Measurements from ENCODE around the gene PKD2L1.
"Not testable (repeated sequence)": the region's sequence is repeated elsewhere in the genome, so short reads cannot be mapped to it uniquely, and the experiment has no call there.

The PKD2L1 gene

GRCh38 chr10:100330079-100330478, at the start of gene PKD2L1:
TSS of gene PKD2L1 (minus strand) at chr10:100330228. CDS start at chr10:100330103, 125 bp downstream.
- DNase-seq = no peak

GRCh38 chr10:100377830-100378229, 47.8 kb upstream of the PKD2L1 start:
- DNase-seq = no peak

GRCh38 chr10:100376656-100377055, 46.6 kb upstream of the PKD2L1 start:
- not testable (repeated sequence) for DNase-seq

- DNase-seq = not testable (repeated sequence)
These were observed 44.8 kb upstream of the PKD2L1 start for GRCh38 chr10:100374677-100375353.

GRCh38 chr10:100374200-100374655, 44.2 kb upstream of the PKD2L1 start:
- no peak for DNase-seq

- peak; percentile 59 for DNase-seq
These were observed 43.5 kb upstream of the PKD2L1 start for GRCh38 chr10:100373298-100374199.

- no peak for DNase-seq
These were observed 42.6 kb upstream of the PKD2L1 start for GRCh38 chr10:100372415-100373297.

GRCh38 chr10:100371482-100372027, 41.5 kb upstream of the PKD2L1 start:
- DNase-seq = no peak

- DNase-seq = peak; percentile 29
These were observed 40.9 kb upstream of the PKD2L1 start for GRCh38 chr10:100370714-100371481.

GRCh38 chr10:100368721-100369120, 38.7 kb upstream of the PKD2L1 start:
- no peak for DNase-seq

- DNase-seq = no peak
These were observed 34.8 kb upstream of the PKD2L1 start for GRCh38 chr10:100364735-100365391.

GRCh38 chr10:100364175-100364574, 34.1 kb upstream of the PKD2L1 start:
- DNase-seq = no peak

- DNase-seq = no peak
These were observed 32.8 kb upstream of the PKD2L1 start for GRCh38 chr10:100362570-100363496.

GRCh38 chr10:100360234-100360633, 30.2 kb upstream of the PKD2L1 start:
- DNase-seq = no peak

GRCh38 chr10:100359529-100360150, 29.6 kb upstream of the PKD2L1 start:
- DNase-seq = no peak

GRCh38 chr10:100359030-100359432, 29.0 kb upstream of the PKD2L1 start:
- no peak for DNase-seq

GRCh38 chr10:100357059-100357858, 27.2 kb upstream of the PKD2L1 start:
- no peak for DNase-seq

Data from activated effector memory CD4-positive, alpha-beta T cell treated with Interleukin-2 at 50 U/mL for 16 hours (primary cell).